Mesendoderm (in vitro differentiated cells): ENCODE measurements around the gene CAMKMT.

ENCODE experiments used
- DNase-seq: peaks from one replicate; pipeline ENCODE4 v3.0.0; 2013
- H2AK5ac ChIP-seq: 2 replicates; pipeline ENCODE4 v1.6.1; 2013; ENCODE audit warnings: low read length, inconsistent platforms
- H2BK120ac ChIP-seq: 2 replicates; pipeline ENCODE4 v1.6.1; 2013; ENCODE audit warnings: low read depth, mild to moderate bottlenecking, low read length, moderate library complexity, mixed read lengths
- H2BK15ac ChIP-seq: replicated peaks from 2 replicates; pipeline ENCODE4 v1.6.1; 2013; ENCODE audit warnings: low read depth, mild to moderate bottlenecking, moderate library complexity
- H2BK5ac ChIP-seq: 2 replicates; pipeline ENCODE4 v1.6.1; 2013; ENCODE audit warnings: low read length, inconsistent platforms
- H3K18ac ChIP-seq: 2 replicates; pipeline ENCODE4 v1.6.1; 2013; ENCODE audit warnings: mild to moderate bottlenecking, low read length, mixed read lengths
- H3K23ac ChIP-seq: one replicate; pipeline ENCODE4 v1.6.1; 2013; ENCODE audit warnings: low read length
- H3K27ac ChIP-seq: 2 replicates; pipeline ENCODE4 v1.5.1; 2013; ENCODE audit warnings: low read depth, mild to moderate bottlenecking, inconsistent platforms, low read length, moderate library complexity
- H3K27me3 ChIP-seq: 2 replicates; pipeline ENCODE4 v1.6.1; 2013; ENCODE audit warnings: low read length, control low read depth, mild to moderate bottlenecking, inconsistent platforms; ENCODE audit not compliant: insufficient read depth, poor library complexity
- H3K36me3 ChIP-seq: 2 replicates; pipeline ENCODE4 v1.6.1; 2013; ENCODE audit warnings: low read length, inconsistent platforms; ENCODE audit not compliant: control insufficient read depth, insufficient read depth
- H3K4ac ChIP-seq: one replicate; pipeline ENCODE4 v1.6.1; 2013; ENCODE audit warnings: low read depth, mild to moderate bottlenecking, low read length, moderate library complexity
- H3K4me1 ChIP-seq: 2 replicates; pipeline ENCODE4 v1.6.1; 2013; ENCODE audit warnings: low read depth, low read length, inconsistent platforms; ENCODE audit not compliant: control insufficient read depth
- H3K4me2 ChIP-seq: 2 replicates; pipeline ENCODE4 v1.6.1; 2013; ENCODE audit warnings: low read length
- H3K4me3 ChIP-seq: 2 replicates; pipeline ENCODE4 v1.5.1; 2013; ENCODE audit warnings: mild to moderate bottlenecking, low read length
- H3K56ac ChIP-seq: one replicate; pipeline ENCODE4 v1.6.1; 2013; ENCODE audit warnings: low read length
- H3K79me1 ChIP-seq: 2 replicates; pipeline ENCODE4 v1.6.1; 2013; ENCODE audit warnings: low read length, inconsistent platforms
- H3K79me2 ChIP-seq: 2 replicates; pipeline ENCODE4 v1.6.1; 2013; ENCODE audit warnings: mild to moderate bottlenecking, low read length; ENCODE audit not compliant: control insufficient read depth, insufficient read depth
- H3K9ac ChIP-seq: 2 replicates; pipeline ENCODE4 v1.6.1; 2013; ENCODE audit warnings: low read length, inconsistent platforms
- H4K5ac ChIP-seq: one replicate; pipeline ENCODE4 v1.6.1; 2013; ENCODE audit warnings: low read length
- H4K8ac ChIP-seq: one replicate; pipeline ENCODE4 v1.6.1; 2013; ENCODE audit warnings: low read depth, mild to moderate bottlenecking, control low read depth, low read length, moderate library complexity
- WGBS: extraction: QIAGEN DNeasy Blood & Tissue Kit; methylation state at CpG from one replicate; pipeline ENCODE4 v1.1.7; 2013; ENCODE audit warnings: low lambda C conversion rate, missing lambda C conversion rate; ENCODE audit not compliant: insufficient coverage; ENCODE audit errors: extremely low coverage; 5-methylcytosine and 5-hydroxymethylcytosine counted together

CAMKMT gene

GRCh38 chr2:44679584-44679983, 317.8 kb downstream of the CAMKMT start:
- H3K36me3 ChIP-seq: no peaks in the 10 kb centered on the region
- no peak overlapping the region for H3K4me3 ChIP-seq
- H3K79me2 ChIP-seq: no peaks in the 10 kb centered on the region
- no peak overlapping the region for H2BK120ac ChIP-seq
- no peak for DNase-seq
- H3K4me2 ChIP-seq: no peak overlapping the region
- no peak overlapping the region for H3K9ac ChIP-seq
- no peak overlapping the region for H3K23ac ChIP-seq
- no peak overlapping the region for H3K27ac ChIP-seq
- no peak overlapping the region for H3K56ac ChIP-seq
- H2AK5ac ChIP-seq: no peak overlapping the region
- H3K4ac ChIP-seq: no peak overlapping the region
- no peak overlapping the region for H4K5ac ChIP-seq
- H4K8ac ChIP-seq: no peak overlapping the region
- H3K79me1 ChIP-seq: no peaks in the 10 kb centered on the region
- H2BK5ac ChIP-seq: no peak overlapping the region
- H3K18ac ChIP-seq: peak overlapping the region; percentile 30
- H3K4me1 ChIP-seq: peaks cover 15% of the 10 kb centered on the region
- no peaks in the 10 kb centered on the region for H3K27me3 ChIP-seq
- WGBS: no CpG with 5 or more reads among the region's 4 CpGs
- H2BK15ac ChIP-seq: peak overlapping the region; percentile 36

GRCh38 chr2:44679990-44680389, 318.2 kb downstream of the CAMKMT start:
- no peak overlapping the region for H3K27ac ChIP-seq
- H2BK5ac ChIP-seq: no peak overlapping the region
- no peak overlapping the region for H3K23ac ChIP-seq
- H3K27me3 ChIP-seq: no peaks in the 10 kb centered on the region
- H2BK120ac ChIP-seq: no peak overlapping the region
- no peaks in the 10 kb centered on the region for H3K79me2 ChIP-seq
- no peak overlapping the region for H2BK15ac ChIP-seq
- no peak overlapping the region for H3K9ac ChIP-seq
- peak overlapping the region; percentile 30 for H3K18ac ChIP-seq
- H4K8ac ChIP-seq: no peak overlapping the region
- no peak overlapping the region for H4K5ac ChIP-seq
- H3K4me2 ChIP-seq: no peak overlapping the region
- H3K4ac ChIP-seq: no peak overlapping the region
- no CpG with 5 or more reads among the region's 4 CpGs for WGBS
- H3K4me1 ChIP-seq: peaks cover 15% of the 10 kb centered on the region
- peak; percentile 35 for DNase-seq
- no peaks in the 10 kb centered on the region for H3K79me1 ChIP-seq
- H3K36me3 ChIP-seq: no peaks in the 10 kb centered on the region
- no peak overlapping the region for H2AK5ac ChIP-seq
- H3K4me3 ChIP-seq: no peak overlapping the region
- no peak overlapping the region for H3K56ac ChIP-seq

- Histone ChIP-seq H2BK120ac (no peak overlapping the region), H3K9ac (no peak overlapping the region), H2BK5ac (no peak overlapping the region), H3K79me1 (no peaks in the 10 kb centered on the region), H3K56ac (no peak overlapping the region), H3K27me3 (no peaks in the 10 kb centered on the region), H2BK15ac (no peak overlapping the region), H3K4me3 (no peak overlapping the region), H3K27ac (no peak overlapping the region), H3K4ac (no peak overlapping the region), H3K4me1 (peaks cover 15% of the 10 kb centered on the region), H3K36me3 (no peaks in the 10 kb centered on the region), H3K4me2 (no peak overlapping the region), H4K5ac (no peak overlapping the region), H2AK5ac (no peak overlapping the region), H3K23ac (no peak overlapping the region), H3K18ac (no peak overlapping the region), H4K8ac (no peak overlapping the region), H3K79me2 (no peaks in the 10 kb centered on the region)
- WGBS: no CpG with 5 or more reads among the region's 8 CpGs
- peak; percentile 61 for DNase-seq
Observed at GRCh38 chr2:44680424-44680971, 318.8 kb downstream of the CAMKMT start.

- no peaks in the 10 kb centered on the region for H3K36me3 ChIP-seq
- H3K27me3 ChIP-seq: no peaks in the 10 kb centered on the region
- no peak overlapping the region for H2BK15ac ChIP-seq
- no peak overlapping the region for H3K23ac ChIP-seq
- H3K4me2 ChIP-seq: no peak overlapping the region
- H3K56ac ChIP-seq: no peak overlapping the region
- H3K27ac ChIP-seq: no peak overlapping the region
- no peaks in the 10 kb centered on the region for H3K79me1 ChIP-seq
- no peak overlapping the region for H4K5ac ChIP-seq
- no peak overlapping the region for H2BK5ac ChIP-seq
- H2AK5ac ChIP-seq: no peak overlapping the region
- no CpG with 5 or more reads among the region's 5 CpGs for WGBS
- peaks cover 15% of the 10 kb centered on the region for H3K4me1 ChIP-seq
- no peak overlapping the region for H3K4ac ChIP-seq
- no peak for DNase-seq
- no peaks in the 10 kb centered on the region for H3K79me2 ChIP-seq
- H2BK120ac ChIP-seq: no peak overlapping the region
- H4K8ac ChIP-seq: no peak overlapping the region
- peak overlapping the region; percentile 75 for H3K18ac ChIP-seq
- no peak overlapping the region for H3K4me3 ChIP-seq
- H3K9ac ChIP-seq: no peak overlapping the region
Observed at GRCh38 chr2:44680983-44681531, 319.3 kb downstream of the CAMKMT start.

- H3K4me1 ChIP-seq: peaks cover 12% of the 10 kb centered on the region
- no peaks in the 10 kb centered on the region for H3K36me3 ChIP-seq
- no peak overlapping the region for H3K9ac ChIP-seq
- H3K18ac ChIP-seq: no peak overlapping the region
- no peak overlapping the region for H2BK5ac ChIP-seq
- H2BK120ac ChIP-seq: no peak overlapping the region
- no peaks in the 10 kb centered on the region for H3K79me1 ChIP-seq
- no peak overlapping the region for H4K5ac ChIP-seq
- H3K27me3 ChIP-seq: no peaks in the 10 kb centered on the region
- H3K4me2 ChIP-seq: no peak overlapping the region
- H3K4ac ChIP-seq: no peak overlapping the region
- H3K79me2 ChIP-seq: no peaks in the 10 kb centered on the region
- no peak overlapping the region for H4K8ac ChIP-seq
- WGBS: no CpG with 5 or more reads among the region's 6 CpGs
- no peak overlapping the region for H3K56ac ChIP-seq
- no peak overlapping the region for H2AK5ac ChIP-seq
- no peak overlapping the region for H3K27ac ChIP-seq
- no peak overlapping the region for H2BK15ac ChIP-seq
- no peak overlapping the region for H3K23ac ChIP-seq
- DNase-seq: peak; percentile 45
- no peak overlapping the region for H3K4me3 ChIP-seq
Observed at GRCh38 chr2:44682459-44682858, 320.7 kb downstream of the CAMKMT start.

GRCh38 chr2:44684559-44684958, 322.8 kb downstream of the CAMKMT start:
- Histone ChIP-seq H3K23ac (no peak overlapping the region), H3K36me3 (no peaks in the 10 kb centered on the region), H3K79me2 (no peaks in the 10 kb centered on the region), H3K4me1 (peaks cover 11% of the 10 kb centered on the region), H2AK5ac (no peak overlapping the region), H3K9ac (no peak overlapping the region), H3K79me1 (no peaks in the 10 kb centered on the region), H2BK15ac (no peak overlapping the region), H3K27me3 (no peaks in the 10 kb centered on the region), H3K27ac (no peak overlapping the region), H3K4me2 (no peak overlapping the region), H4K8ac (no peak overlapping the region), H3K4ac (no peak overlapping the region), H2BK5ac (no peak overlapping the region), H4K5ac (no peak overlapping the region), H3K56ac (no peak overlapping the region), H3K4me3 (no peak overlapping the region), H3K18ac (no peak overlapping the region), H2BK120ac (no peak overlapping the region)
- DNase-seq: peak; percentile 69
